K562 (cell line): Measurements from ENCODE around the gene RNU2-63P. TPM values are rescaled to one million over a fixed set of nuclear protein-coding genes. Genes with fewer than 3 reads are reported as not detected.

ENCODE experiments used
- ATAC-seq: fragments of 200-7000 bp; cut with Tn5 transposase; 3 replicates; pipeline ENCODE4 v1.9.1; 2020; ENCODE audit warnings: moderate library complexity
- BruUV-seq: library from RNA; stranded (reverse); fragments of 400-500 nt; replicated peaks from 2 replicates; lab custom pipeline; 2021; lab: Mats Ljungman, UMichigan
- CTCF ChIA-PET: fragments of 300-600 bp; formaldehyde crosslinking; extraction: SDS; loops from one replicate; lab custom pipeline; 2021; ENCODE audit warnings: low intra/inter-chr PET ratio; lab: Yijun Ruan, JAX
- POLR2A ChIA-PET: fragments of 300-600, 350-650 bp; sonication (Branson Sonifier 250); formaldehyde crosslinking; extraction: SDS; loops from one replicate; lab custom pipeline; 2021; ENCODE audit warnings: antibody characterized with exemption, inconsistent platforms; lab: Yijun Ruan, JAX
- DNase-seq, 4 experiments: peaks; one replicate each; pipeline versions ENCODE4 v3.0.0 to v3.0.0-alpha.2; 2011 to 2018; ENCODE audit warnings: low spot score in 3 of 4, mixed read lengths in 3 of 4; ENCODE audit errors: extremely low read depth in 1 of 4
- FAIRE-seq: peaks from 2 replicates; lab custom pipeline; 2011; peaks lifted over from hg19 to GRCh38; lab: Jason Lieb, UNC
- H2AFZ ChIP-seq: 2 replicates; pipeline ENCODE4 v1.6.0; 2011; ENCODE audit warnings: low read depth, low read length, control low read depth, inconsistent platforms
- H3K27ac ChIP-seq: fragments of 200-600 bp; 3 replicates; pipeline ENCODE4 v1.8.0; 2011; ENCODE audit warnings: low read depth, mild to moderate bottlenecking, control low read depth, inconsistent platforms, low read length, moderate library complexity, mixed read lengths; ENCODE audit errors: extremely low read depth
- H3K27me3 ChIP-seq, 2 experiments: fragments of 300-600 bp in 1 of 2; 2 replicates in 1 of 2; 3 replicates in 1 of 2; pipeline versions ENCODE4 v1.6.0 to v1.8.0; 2011; ENCODE audit warnings: inconsistent platforms in 2 of 2, low read length in 2 of 2, mild to moderate bottlenecking in 1 of 2, mixed read lengths in 1 of 2, moderate library complexity in 1 of 2; ENCODE audit not compliant: control insufficient read depth in 2 of 2, insufficient read depth in 2 of 2
- H3K36me3 ChIP-seq: fragments of 300-600 bp; 3 replicates; pipeline ENCODE4 v1.8.0; 2011; ENCODE audit warnings: mild to moderate bottlenecking, low read length, inconsistent platforms; ENCODE audit not compliant: control insufficient read depth, insufficient read depth
- H3K4me1 ChIP-seq, 2 experiments: fragments of 200-600 bp in 1 of 2; replicated peaks in 1 of 2; 2 replicates in 1 of 2; 3 replicates in 1 of 2; pipeline versions ENCODE4 v1.5.1 to v1.8.0; 2011; ENCODE audit warnings: inconsistent platforms in 2 of 2, low read length in 2 of 2, mild to moderate bottlenecking in 1 of 2, mixed read lengths in 1 of 2, moderate library complexity in 1 of 2; ENCODE audit not compliant: control insufficient read depth in 2 of 2, insufficient read depth in 2 of 2
- H3K4me2 ChIP-seq: 2 replicates; pipeline ENCODE4 v1.6.1; 2011; ENCODE audit warnings: low read length, control low read depth, inconsistent platforms, mixed read lengths; ENCODE audit not compliant: insufficient read depth
- H3K4me3 ChIP-seq: fragments of 200-600 bp; sonication (generic), shearing (Covaris generic); 2 replicates; pipeline ENCODE4 v1.5.1; 2016; ENCODE audit warnings: control low read depth, inconsistent platforms
- H3K79me2 ChIP-seq: fragments of 200-600 bp; 3 replicates; pipeline ENCODE4 v1.8.0; 2011; ENCODE audit warnings: low read length, inconsistent platforms; ENCODE audit not compliant: control insufficient read depth, insufficient read depth
- H3K9ac ChIP-seq, 2 experiments: 2 replicates each; pipeline versions ENCODE4 v1.6.0 to v1.6.1; 2011; ENCODE audit warnings: low read depth in 2 of 2, low read length in 2 of 2, control low read depth in 1 of 2, inconsistent platforms in 1 of 2, mild to moderate bottlenecking in 1 of 2, mixed read lengths in 1 of 2; ENCODE audit not compliant: insufficient read depth in 1 of 2
- H3K9me1 ChIP-seq: one replicate; pipeline ENCODE4 v1.6.0; 2011; ENCODE audit warnings: inconsistent platforms, mild to moderate bottlenecking, low read length, moderate library complexity; ENCODE audit not compliant: control insufficient read depth, insufficient read depth
- H3K9me3 ChIP-seq: replicated peaks from 2 replicates; pipeline ENCODE4 v1.5.1; 2011; ENCODE audit warnings: low read depth, low read length, inconsistent platforms; ENCODE audit not compliant: control insufficient read depth, insufficient read depth
- H4K20me1 ChIP-seq: replicated peaks from 2 replicates; pipeline ENCODE4 v1.6.1; 2011; ENCODE audit warnings: low read length, inconsistent platforms, mixed read lengths; ENCODE audit not compliant: control insufficient read depth, insufficient read depth
- ATF3 ChIP-seq, 2 experiments: fragments of 450-650 bp in 1 of 2; sonication (generic) in 1 of 2; formaldehyde crosslinking in 1 of 2; IDR thresholded peaks in 1 of 2; conservative IDR thresholded peaks in 1 of 2; 2 replicates each; pipeline versions ENCODE4 v1.6.1 to v1.8.1; 2016 to 2023; ENCODE audit warnings: mild to moderate bottlenecking in 2 of 2, moderate library complexity in 2 of 2, inconsistent platforms in 1 of 2, missing genetic modification reagents in 1 of 2
- CBFA2T2 ChIP-seq: fragments of 450-650 bp; conservative IDR thresholded peaks from 2 replicates; pipeline ENCODE4 v1.6.1; 2017; ENCODE audit warnings: mild to moderate bottlenecking
- CEBPG ChIP-seq, 3 experiments: fragments of 200-800 bp in 1 of 3; sonication (Bioruptor generic) in 1 of 3; sonication (generic) in 1 of 3; formaldehyde crosslinking in 1 of 3; IDR thresholded peaks in 2 of 3; conservative IDR thresholded peaks in 1 of 3; 2 replicates each; pipeline versions ENCODE4 v1.6.1 to v1.8.0; 2016 to 2022; ENCODE audit warnings: missing compliant biosample characterization in 2 of 3, missing genetic modification characterization in 2 of 3, mild to moderate bottlenecking in 1 of 3, missing genetic modification reagents in 1 of 3
- CTCFL ChIP-seq: IDR thresholded peaks from 2 replicates; pipeline ENCODE4 v1.6.1; 2011; ENCODE audit warnings: borderline replicate concordance, low read depth, mild to moderate bottlenecking, moderate library complexity, low read length; ENCODE audit not compliant: insufficient read depth, poor library complexity, severe bottlenecking
- ESRRA ChIP-seq: fragments of 450-650 bp; IDR thresholded peaks from 2 replicates; pipeline ENCODE4 v1.6.1; 2014; ENCODE audit warnings: low read depth, mild to moderate bottlenecking, moderate library complexity, borderline replicate concordance
- MAFK ChIP-seq: IDR thresholded peaks from 2 replicates; pipeline ENCODE4 v1.6.1; 2011; ENCODE audit warnings: low read length, improper control_type of control experiment
- NCOA1 ChIP-seq: fragments of 450-650 bp; IDR thresholded peaks from 2 replicates; pipeline ENCODE4 v1.6.1; 2016; ENCODE audit warnings: low read depth
- NFIC ChIP-seq: fragments of 450-650 bp; IDR thresholded peaks from 2 replicates; pipeline ENCODE4 v1.6.1; 2017; ENCODE audit warnings: mild to moderate bottlenecking, inconsistent platforms
- RNF2 ChIP-seq: sonication (generic); IDR thresholded peaks from 2 replicates; pipeline ENCODE4 v1.6.1; 2016
- TAL1 ChIP-seq: fragments of 450-650 bp; IDR thresholded peaks from 2 replicates; pipeline ENCODE4 v1.6.1; 2016; ENCODE audit warnings: mild to moderate bottlenecking
- TFE3 ChIP-seq: fragments of 450-650 bp; formaldehyde crosslinking; IDR thresholded peaks from 2 replicates; pipeline ENCODE4 v1.4.0; 2020; ENCODE audit warnings: mild to moderate bottlenecking, mixed read lengths
- TRIM24 ChIP-seq, 2 experiments: fragments of 450-650 bp; IDR thresholded peaks; 2 replicates each; pipeline ENCODE4 v1.6.1; 2016
- ZNF239 ChIP-seq: fragments of 250-450 bp; sonication (Bioruptor Pico); IDR thresholded peaks from 2 replicates; pipeline ENCODE4 v1.4.0; 2020; ENCODE audit warnings: mild to moderate bottlenecking
- ZNF395 ChIP-seq: fragments of 200-800 bp; sonication (Bioruptor generic); IDR thresholded peaks from 2 replicates; pipeline ENCODE4 v1.6.1; 2017; ENCODE audit warnings: missing genetic modification characterization, missing compliant biosample characterization
- WGBS: fragments of 100-300 bp; shearing (Covaris generic); methylation state at CpG from one replicate; pipeline ENCODE4 v1.1.6; 2016; ENCODE audit warnings: low coverage, mixed read lengths; ENCODE audit not compliant: insufficient coverage; ENCODE audit errors: missing lambda C conversion rate; 5-methylcytosine and 5-hydroxymethylcytosine counted together
- in situ Hi-C: fragments of 300-500 bp; cut with MboI; formaldehyde crosslinking; loops from 4 replicates; pipeline ENCODE4 v1.15.0; 2018; ENCODE audit warnings: inconsistent platforms, mixed read lengths
- intact Hi-C: fragments of 100-400 bp; cut with micrococcal nuclease; formaldehyde crosslinking; loops from 2 replicates; pipeline ENCODE4 v1.14.2; 2022
- polyA plus RNA-seq, 8 experiments: library from polyadenylated mRNA; depleted of rRNA in 4 of 8; stranded (reverse) in 5 of 8; unstranded in 3 of 8; fragments of >200 nt; fragmentation: Nextera tagmentation in 2 of 8; fragmentation: Illumina TruSeq in 1 of 8; extraction: Ambion mirVana in 2 of 8; extraction: Trizol in 1 of 8; gene quantifications; 2 replicates each; pipeline versions ENCODE4 v1.2.1 to v1.2.3, GENCODE V29; 2011 to 2014; ENCODE audit warnings: inconsistent platforms in 1 of 8, missing spikeins in 1 of 8
- total RNA-seq, 7 experiments: library from RNA; depleted of rRNA in 6 of 7; stranded (reverse); fragments of >200 nt in 6 of 7; fragmentation: Illumina TruSeq in 2 of 7; extraction: Trizol in 2 of 7; gene quantifications; 2 replicates each; pipeline versions ENCODE4 v1.2.1 to v1.2.3, GENCODE V29; 2011 to 2021; ENCODE audit warnings: low replicate concordance in 1 of 7

Gene RNU2-63P
- total and polyA plus RNA-seq, 9 of the 15 experiments (the other 6 are each of a cell fraction or from before 2014, with no cell fraction given), result 5.8 to 253 (median 169) TPM; not detected in 4

- Histone ChIP-seq H3K79me2 (peaks cover 33% of the 10 kb centered on the region), H4K20me1 (0 out of 2 replicates have a peak, but pooled peaks cover 7% of the 10 kb centered on the region), H3K27me3 (no peaks in the 10 kb centered on the region), H3K4me3 (no peak overlapping the region), H3K27ac (peak overlapping the region; percentile 95), H3K36me3 (no peaks in the 10 kb centered on the region), H3K4me1 (peaks cover 37 to 60% of the 10 kb centered on the region in 2 experiments), H2AFZ (peak overlapping the region; percentile 74), H3K4me2 (peak overlapping the region; percentile 69; the same call in 1 of the 2 replicates), H3K9me1 (no peaks in the 10 kb centered on the region), H3K9me3 (no peaks in the 10 kb centered on the region), H3K9ac (peak overlapping the region in 1 of 2 experiments; percentile 46; a peak in 1 of 4 replicates)
- 3% methylated on average over 4 of the region's 4 CpGs for WGBS
- intact Hi-C loops, result no loop called here
- ChIA-PET POLR2A (no interaction called here), CTCF (no interaction called here)
- ATAC-seq (peak; percentile 15), FAIRE-seq (peak; percentile 63), DNase-seq (peak in 3 of 4 experiments; percentile 22 to 79 (median 74))
- no TSS peak for BruUV-seq
- in situ Hi-C loops, result loop anchor here (5.0 kb wide), 1 partner anchor 100 kb away; no protein-coding TSS in a partner anchor
- peak; percentile 36; the same call in 1 of the 2 replicates for TF ChIP-seq ZNF395 (CRISPR knock-in tag)
- peak; percentile 50 for TF ChIP-seq TAL1
- TF ChIP-seq NFIC, result 0 out of 2 replicates have a peak, but pooled peaks have one; percentile 20
- no peak for TF ChIP-seq ZNF239 (CRISPR knock-in tag)
- TF ChIP-seq ESRRA, result peak; percentile 18; the same call in 1 of the 2 replicates
- TF ChIP-seq TRIM24 (IDR thresholded peaks at IDR 0.05), result peak; percentile 49 to 76; a peak in 3 of 4 replicates
- no peak for TF ChIP-seq TFE3 (CRISPR knock-in tag)
- no peak for TF ChIP-seq CEBPG (CRISPR knock-in tag; IDR thresholded peaks at IDR 0.05)
- TF ChIP-seq CEBPG (tag; conservative IDR thresholded peaks at IDR 0.05 in 1 of 2, IDR thresholded peaks at IDR 0.05 in 1 of 2), result peak in 1 of 2 experiments; percentile 76; a peak in 3 of 4 replicates
- TF ChIP-seq CBFA2T2, result peak; percentile 63
- no peak for TF ChIP-seq CTCFL
- 0 out of 2 replicates have a peak, but pooled peaks have one; percentile 25 for TF ChIP-seq ATF3 (IDR thresholded peaks at IDR 0.05)
- no peak for TF ChIP-seq ATF3 (CRISPR knock-in tag; conservative IDR thresholded peaks at IDR 0.05)
- TF ChIP-seq RNF2, result peak; percentile 77
- TF ChIP-seq MAFK, result 0 out of 2 replicates have a peak, but pooled peaks have one; percentile 17
- peak; percentile 61; the same call in 1 of the 2 replicates for TF ChIP-seq NCOA1
Observed at GRCh38 chr2:88057437-88057844, 41.1 kb upstream of the RNU2-63P start.
